ENCODE measurements around the gene FOXK1. TPM values are rescaled to one million over a fixed set of nuclear protein-coding genes. Genes with fewer than 3 reads are reported as not detected.

The FOXK1 gene
- total and polyA plus RNA-seq, 2 experiments from 2014 or later = 2.3 to 12.7 TPM

- Histone ChIP-seq H4K20me1 (replicated peaks; ENCODE audit: insufficient read depth) (no peaks in the 10 kb centered on the region; the same call in 1 of the 2 replicates), H3K36me3 (ENCODE audit: insufficient read depth) (no peaks in the 10 kb centered on the region; the same call in 1 of the 2 replicates), H3K9me2 (ENCODE audit: insufficient read depth) (no peaks in the 10 kb centered on the region), H3K4me1 (ENCODE audit: insufficient read depth) (no peaks in the 10 kb centered on the region), H3K27me3 (ENCODE audit: insufficient read depth) (no peaks in the 10 kb centered on the region), H3K27ac (ENCODE audit: low read depth) (no peak overlapping the region), H2AFZ (no peak overlapping the region), H3K4me3 (no peak overlapping the region), H3F3A (replicated peaks; ENCODE audit: low read depth) (no peaks in the 10 kb centered on the region), H3K4me2 (no peak overlapping the region), H3K79me2 (replicated peaks; ENCODE audit: insufficient read depth) (0 out of 2 replicates have a peak, but pooled peaks cover 2% of the 10 kb centered on the region)
- Mint-ChIP-seq H3K4me3 (no peak overlapping the region), H3K9me3 (no peaks in the 10 kb centered on the region), H3K36me3 (ENCODE audit: low read depth) (peaks cover 18% of the 10 kb centered on the region), H3K4me1 (no peaks in the 10 kb centered on the region), H3K27me3 (ENCODE audit: insufficient read depth, low read depth, poor library complexity) (no peaks in the 10 kb centered on the region), H3K27ac (no peak overlapping the region)
- no peak for TF ChIP-seq ZNF114 (CRISPR knock-in tag; IDR thresholded peaks at IDR 0.05)
- TF ChIP-seq POLR2AphosphoS5 (IDR thresholded peaks at IDR 0.05; ENCODE audit: low read depth) = no peak
- no peak for TF ChIP-seq REST (IDR thresholded peaks at IDR 0.05; ENCODE audit: unreplicated experiment)
- DNase-seq (ENCODE audit: low spot score) (no peak), ATAC-seq (no peak)
These were observed 102.7 kb downstream of the FOXK1 start for GRCh38 chr7:4784799-4785198.

GRCh38 chr7:4785371-4785770, 103.3 kb downstream of the FOXK1 start:
- no peak for DNase-seq (ENCODE audit: low spot score)
- Histone ChIP-seq H3K36me3 (ENCODE audit: insufficient read depth) (no peaks in the 10 kb centered on the region; the same call in 1 of the 2 replicates), H3K79me2 (replicated peaks; ENCODE audit: insufficient read depth) (no peaks in the 10 kb centered on the region), H4K20me1 (replicated peaks; ENCODE audit: insufficient read depth) (no peaks in the 10 kb centered on the region), H3K27me3 (ENCODE audit: insufficient read depth) (no peaks in the 10 kb centered on the region), H3K9me2 (ENCODE audit: insufficient read depth) (no peaks in the 10 kb centered on the region), H3K4me2 (no peak overlapping the region), H3K27ac (ENCODE audit: low read depth) (no peak overlapping the region), H2AFZ (no peak overlapping the region), H3F3A (replicated peaks; ENCODE audit: low read depth) (no peaks in the 10 kb centered on the region), H3K4me1 (ENCODE audit: insufficient read depth) (no peaks in the 10 kb centered on the region), H3K4me3 (no peak overlapping the region)
- no peak for ATAC-seq
- H3K9me3 Mint-ChIP-seq = no peaks in the 10 kb centered on the region
- no peak overlapping the region for H3K4me3 Mint-ChIP-seq
- no peaks in the 10 kb centered on the region for H3K4me1 Mint-ChIP-seq
- TF ChIP-seq EZH2 (IDR thresholded peaks at IDR 0.05; ENCODE audit: low read depth, unreplicated experiment) (no peak), STAT1 (IDR thresholded peaks at IDR 0.05; ENCODE audit: unreplicated experiment) (no peak), JUNB (IDR thresholded peaks at IDR 0.05; ENCODE audit: unreplicated experiment) (no peak), CREB1 (CRISPR knock-in tag; IDR thresholded peaks at IDR 0.05; ENCODE audit: low read depth) (no peak), ZNF331 (CRISPR knock-in tag; IDR thresholded peaks at IDR 0.05; ENCODE audit: low read depth) (no peak), ZNF114 (CRISPR knock-in tag; IDR thresholded peaks at IDR 0.05) (no peak), EZH2phosphoT487 (IDR thresholded peaks at IDR 0.05; ENCODE audit: unreplicated experiment) (no peak), ETS1 (IDR thresholded peaks at IDR 0.05) (no peak), NANOG (IDR thresholded peaks at IDR 0.05; ENCODE audit: borderline replicate concordance) (no peak), REST (IDR thresholded peaks at IDR 0.05; ENCODE audit: unreplicated experiment) (no peak)
- no peaks in the 10 kb centered on the region for H3K27me3 Mint-ChIP-seq (ENCODE audit: insufficient read depth, low read depth, poor library complexity)
- H3K36me3 Mint-ChIP-seq (ENCODE audit: low read depth) = peaks cover 18% of the 10 kb centered on the region
- no peak overlapping the region for H3K27ac Mint-ChIP-seq
